Suppressor macrophage treated with lipopolysaccharide for 4 hours (primary cell): ENCODE results near the gene FOXG1.

ENCODE experiments used
- DNase-seq: peaks from one replicate; pipeline ENCODE4 v3.0.0-alpha.2; 2020

FOXG1 gene

DNA sequence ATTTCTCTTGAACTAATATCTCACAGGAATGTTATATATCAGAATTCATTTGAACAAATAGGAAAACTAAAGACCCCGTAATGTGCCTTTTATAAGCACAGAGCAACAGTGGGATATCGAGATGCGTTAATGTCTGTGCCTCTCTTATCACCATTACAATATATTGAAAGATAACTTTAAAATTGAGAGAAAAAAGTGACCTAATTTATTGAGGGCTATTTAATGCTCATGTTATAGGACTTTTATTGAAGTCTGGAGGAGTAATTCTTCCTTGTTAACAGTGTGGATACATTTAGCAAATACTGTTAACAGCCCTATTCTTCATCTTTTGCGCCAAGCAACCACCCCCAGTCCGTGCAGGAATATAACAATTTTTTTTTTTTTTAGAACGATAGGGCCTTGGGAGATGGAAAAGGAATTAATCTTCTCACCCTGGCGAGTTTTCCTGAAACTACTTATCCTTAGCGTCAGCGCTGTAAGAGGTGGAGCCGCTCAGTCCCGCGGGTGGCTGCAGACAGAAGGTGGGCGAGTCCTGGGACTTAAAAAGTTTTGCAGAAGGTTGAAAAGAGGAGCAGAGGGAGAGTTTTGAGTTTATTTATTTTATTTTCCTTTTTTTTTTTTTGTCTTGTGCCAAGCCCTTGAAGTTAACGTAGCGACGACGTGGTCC, 11.0 kb downstream of the FOXG1 start:
- no peak for DNase-seq

DNA sequence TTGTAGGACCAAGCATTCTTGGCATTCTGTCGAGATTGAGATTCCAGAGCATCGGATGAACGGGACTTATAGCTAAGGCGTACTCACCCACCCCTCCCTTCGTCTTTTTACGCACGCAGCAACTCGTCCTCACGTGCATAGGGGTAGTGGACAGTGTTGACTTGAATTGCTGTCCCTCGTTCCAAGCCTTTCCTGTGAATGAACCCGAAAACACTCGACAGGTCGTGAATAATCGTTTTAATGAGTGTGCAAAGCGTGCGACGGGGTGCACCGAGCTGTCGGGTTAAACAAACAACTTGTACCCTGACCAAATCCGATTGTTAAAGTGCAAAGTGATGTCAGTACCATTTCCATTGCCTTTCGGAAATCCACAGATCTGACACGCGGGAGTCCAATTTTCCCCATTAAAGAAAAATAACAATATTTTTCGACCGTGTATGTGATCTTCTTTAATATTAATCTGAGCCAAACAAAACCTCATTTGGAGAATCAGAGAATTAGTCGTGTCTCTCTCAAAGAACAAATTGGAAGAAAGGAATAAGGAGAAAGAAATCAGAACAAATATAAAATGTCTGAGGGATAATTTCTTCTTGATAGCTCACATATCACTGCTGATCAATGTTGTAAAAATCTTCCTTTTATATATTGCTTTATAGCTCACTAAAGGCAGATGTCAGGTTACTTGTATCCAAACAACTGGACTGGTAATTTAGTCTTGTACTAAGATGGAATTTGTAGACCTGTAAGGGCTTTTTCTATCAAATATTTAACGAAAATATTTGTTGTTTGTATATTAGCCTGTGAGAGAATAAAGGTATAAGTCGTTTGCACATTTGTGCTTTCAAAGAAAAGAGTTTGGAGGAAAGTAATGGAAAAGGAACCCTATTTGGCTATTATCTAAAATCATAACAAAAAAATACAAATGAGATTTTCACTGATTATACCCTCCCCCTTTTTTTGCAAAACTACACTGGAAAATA, 11.8 kb downstream of the FOXG1 start:
- DNase-seq, result no peak

DNA sequence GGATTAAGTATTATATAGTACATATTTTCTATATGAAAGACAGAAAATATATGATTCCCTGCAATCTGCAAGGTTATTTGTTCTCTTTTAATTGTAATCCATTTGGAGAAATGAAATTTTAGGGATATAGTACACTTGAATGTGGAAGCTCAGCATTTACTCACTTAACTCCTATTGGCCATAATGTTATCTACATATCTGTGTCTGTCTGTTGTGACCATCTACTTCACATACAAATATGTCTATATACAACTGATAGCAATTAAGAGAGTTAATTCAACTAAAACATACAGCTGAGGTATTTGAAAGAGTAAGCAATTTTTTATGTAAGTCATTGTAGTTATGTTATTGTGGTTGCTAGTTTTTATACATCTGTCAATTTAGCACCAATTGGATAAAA, 12.9 kb downstream of the FOXG1 start:
- DNase-seq, result no peak

GRCh38 chr14:28780843-28781820, 14.5 kb downstream of the FOXG1 start:
- DNase-seq, result no peak

DNA sequence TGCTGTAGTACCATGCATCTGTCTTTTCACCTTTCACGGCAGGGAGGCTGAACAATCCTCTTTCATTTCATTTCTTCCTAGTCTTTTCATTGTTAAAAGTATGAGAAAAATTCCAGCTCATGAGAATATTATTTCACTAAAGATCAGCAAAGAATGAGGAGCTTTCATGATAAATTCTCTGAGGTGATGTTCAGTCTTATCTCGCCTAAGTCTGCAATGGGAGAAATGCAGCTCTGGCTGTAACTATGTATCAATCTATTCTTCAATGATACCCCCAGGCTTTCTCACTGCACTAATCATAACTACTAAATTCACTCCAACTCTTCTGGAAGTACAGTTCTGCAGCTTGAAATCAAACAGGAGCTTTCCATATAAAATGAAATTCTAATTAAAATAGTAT, 15.7 kb downstream of the FOXG1 start:
- no peak for DNase-seq

- no peak for DNase-seq
Observed at GRCh38 chr14:28783664-28784063, 17.1 kb downstream of the FOXG1 start.

DNA sequence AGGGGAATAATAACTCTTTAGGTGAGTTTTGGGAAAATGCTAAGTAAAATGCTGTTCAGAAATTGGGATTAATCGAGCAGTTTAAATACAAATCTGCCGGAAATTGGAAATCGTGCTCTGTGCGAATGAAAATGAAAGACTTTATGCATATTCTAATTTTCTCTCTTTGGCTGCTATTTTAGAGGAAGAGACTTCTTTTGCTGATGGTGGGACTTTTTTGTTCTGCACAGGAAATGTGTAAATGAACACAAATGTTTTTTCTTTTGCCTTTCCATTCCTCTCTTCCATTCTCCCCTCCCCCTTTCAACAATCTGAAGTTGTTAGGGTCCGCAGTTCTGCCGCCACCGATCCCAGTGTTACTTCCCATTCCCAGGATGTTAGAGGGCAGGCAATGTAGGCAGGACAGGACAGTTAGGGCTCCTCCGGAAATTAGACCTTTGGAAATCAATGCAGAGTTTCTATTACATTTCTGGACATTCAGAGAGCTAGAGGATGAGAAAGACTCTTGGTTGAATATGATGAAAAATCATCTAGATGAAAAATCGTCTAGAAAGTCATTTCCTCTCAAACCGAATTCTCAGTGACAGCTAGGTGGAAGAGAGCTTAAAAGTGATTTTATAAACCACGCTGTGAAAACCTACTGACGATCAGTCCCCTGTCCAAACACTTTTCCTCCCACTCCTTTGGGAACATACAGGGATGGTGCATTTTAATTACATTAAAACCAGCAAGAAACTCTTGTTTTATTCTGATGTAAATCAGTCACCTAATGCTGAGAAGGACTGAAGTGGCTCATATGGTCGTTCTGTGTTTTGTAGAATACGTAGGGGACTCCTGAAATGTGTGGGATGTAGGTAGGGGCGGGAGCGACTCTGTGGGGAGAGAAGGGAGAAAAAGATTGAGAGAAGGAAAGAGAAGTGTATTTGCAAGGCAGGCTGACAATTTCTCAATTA, 17.8 kb downstream of the FOXG1 start:
- no peak for DNase-seq

- no peak for DNase-seq
Observed at GRCh38 chr14:28785096-28785952, 18.7 kb downstream of the FOXG1 start.

- DNase-seq, result no peak
Observed at GRCh38 chr14:28807518-28807917, 40.9 kb downstream of the FOXG1 start.

GRCh38 chr14:28813810-28814209, 47.2 kb downstream of the FOXG1 start:
- no peak for DNase-seq
